HG02970 (cell line): ENCODE measurements around the gene FITM1.
"Not testable (repeated sequence)": the region's sequence is repeated elsewhere in the genome, so short reads cannot be mapped to it uniquely, and the experiment has no call there.

Experiments
- ATAC-seq: cut with Tn5 transposase; IDR thresholded peaks from one replicate; pipeline ENCODE4 v1.9.1; 2021; ENCODE audit warnings: mild to moderate bottlenecking, moderate library complexity, moderate number of reproducible peaks; ENCODE audit not compliant: unreplicated experiment, low FRiP score

The FITM1 gene

DNA sequence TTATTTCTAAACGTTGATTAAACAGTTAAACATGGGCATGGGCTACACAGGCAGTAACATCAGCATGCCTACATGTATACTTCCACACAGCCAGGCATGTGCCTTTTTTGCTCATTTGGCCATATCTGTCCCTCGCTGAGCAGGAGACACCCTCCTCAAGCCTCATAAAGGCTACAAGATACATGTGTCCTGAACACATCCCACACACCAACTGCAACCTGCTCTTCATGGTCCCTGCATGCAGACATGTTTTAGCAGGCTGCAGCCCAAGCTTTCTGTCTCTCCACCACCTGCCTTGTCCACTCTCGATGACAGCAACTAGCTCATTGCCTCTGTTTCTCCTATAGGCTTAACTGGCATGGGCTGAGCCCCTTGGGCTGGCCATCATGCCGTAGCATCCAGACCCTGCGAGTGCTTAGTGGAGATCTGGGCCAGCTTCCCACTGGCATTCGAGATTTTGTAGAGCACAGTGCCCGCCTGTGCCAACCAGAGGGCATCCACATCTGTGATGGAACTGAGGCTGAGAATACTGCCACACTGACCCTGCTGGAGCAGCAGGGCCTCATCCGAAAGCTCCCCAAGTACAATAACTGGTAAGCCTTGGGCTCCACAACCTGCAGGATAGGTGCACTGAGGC, 33.8 kb upstream of the FITM1 start:
- ATAC-seq, result no peak

- ATAC-seq, result no peak
These were observed 32.1 kb upstream of the FITM1 start for GRCh38 chr14:24098229-24098926.

DNA sequence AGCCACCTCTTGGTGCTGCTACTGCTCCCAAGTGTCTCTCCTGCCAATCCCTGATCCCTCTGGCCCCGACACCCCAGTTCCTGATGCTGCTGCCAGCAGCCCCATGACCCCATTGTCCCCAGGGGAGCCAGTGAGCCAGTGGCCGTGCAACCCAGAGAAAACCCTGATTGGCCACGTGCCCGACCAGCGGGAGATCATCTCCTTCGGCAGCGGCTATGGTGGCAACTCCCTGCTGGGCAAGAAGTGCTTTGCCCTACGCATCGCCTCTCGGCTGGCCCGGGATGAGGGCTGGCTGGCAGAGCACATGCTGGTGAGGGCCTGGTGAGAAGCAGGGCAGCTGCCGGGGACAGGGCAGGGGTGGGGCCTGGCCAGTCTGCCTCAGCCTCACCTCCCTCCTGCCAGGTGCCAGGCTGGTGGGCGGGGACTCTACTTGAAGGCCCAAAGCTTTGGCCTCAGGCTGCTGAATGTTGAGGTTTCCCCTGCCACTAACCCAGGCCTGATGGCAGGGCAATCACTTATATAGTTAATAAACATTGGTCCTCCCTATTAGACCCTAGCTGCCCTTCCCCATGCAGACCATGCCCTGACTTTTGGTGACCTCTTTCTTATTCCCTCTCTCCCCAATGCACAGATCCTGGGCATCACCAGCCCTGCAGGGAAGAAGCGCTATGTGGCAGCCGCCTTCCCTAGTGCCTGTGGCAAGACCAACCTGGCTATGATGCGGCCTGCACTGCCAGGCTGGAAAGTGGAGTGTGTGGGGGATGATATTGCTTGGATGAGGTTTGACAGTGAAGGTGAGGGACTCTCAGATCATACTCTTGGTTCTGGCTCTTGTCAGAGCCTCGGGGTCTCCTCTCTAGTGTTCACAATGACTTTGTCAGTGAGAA, 31.3 kb upstream of the FITM1 start:
- ATAC-seq, result no peak

DNA sequence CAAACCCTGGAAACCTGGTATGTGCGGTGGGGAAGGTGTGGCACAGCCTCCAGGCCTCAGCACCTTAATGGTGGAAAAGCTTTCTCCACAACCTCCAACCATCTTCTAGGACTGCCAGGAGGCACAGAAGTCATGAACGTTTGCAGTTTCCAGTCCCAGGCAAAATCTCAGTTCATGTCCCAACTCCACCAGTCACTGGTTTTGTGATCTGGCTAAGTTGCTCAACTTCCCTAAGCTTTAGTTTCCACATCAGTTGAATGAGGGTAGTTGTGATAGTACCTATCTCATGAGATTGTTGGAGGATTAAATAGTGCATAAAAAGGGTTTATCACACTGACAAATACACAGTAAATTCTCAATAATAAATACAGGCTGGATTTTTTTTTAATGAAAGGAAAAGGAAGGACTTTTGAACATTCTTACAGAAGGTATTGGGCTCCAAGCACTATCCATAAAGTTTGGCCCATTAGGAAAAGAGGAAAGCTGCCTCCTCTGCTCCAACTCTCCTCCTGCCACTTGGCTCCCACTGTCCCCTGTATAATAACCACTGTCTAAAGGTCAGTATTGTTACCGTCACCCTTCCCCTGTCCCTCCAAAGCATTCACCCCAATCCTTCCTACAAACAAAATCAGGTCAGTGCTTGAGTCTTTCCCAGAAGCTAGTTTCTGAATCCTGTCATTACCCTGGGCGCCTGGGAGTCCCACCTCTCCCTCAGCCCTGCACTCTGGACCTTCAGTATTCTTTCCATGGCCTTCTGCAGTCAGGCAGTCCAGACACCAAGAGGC, 30.1 kb upstream of the FITM1 start:
- ATAC-seq, result no peak

DNA sequence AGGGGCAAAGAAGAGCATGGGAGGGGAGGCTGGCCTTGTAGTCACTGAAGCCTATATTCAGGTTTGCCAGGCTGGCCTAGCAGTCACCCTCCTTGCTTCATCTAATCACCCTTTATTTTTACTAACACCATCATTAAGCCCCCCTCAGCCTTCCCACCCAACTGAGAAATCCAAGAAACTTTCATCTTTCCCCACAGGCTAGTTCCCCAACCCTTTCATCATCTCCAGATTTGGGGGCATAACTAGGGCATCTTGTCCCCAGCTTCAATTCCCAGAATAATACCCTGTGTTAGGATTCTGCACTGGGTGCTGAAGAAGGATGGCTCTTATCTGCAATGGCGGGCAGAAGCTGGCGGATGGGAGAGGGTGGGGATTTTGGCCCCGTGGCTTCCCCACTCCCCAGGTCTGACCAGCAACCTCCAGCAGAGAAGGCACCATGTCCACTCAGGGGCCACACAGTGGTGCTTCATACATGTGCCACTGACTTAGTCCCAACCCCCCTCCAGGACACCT, 29.4 kb upstream of the FITM1 start:
- ATAC-seq, result no peak

DNA sequence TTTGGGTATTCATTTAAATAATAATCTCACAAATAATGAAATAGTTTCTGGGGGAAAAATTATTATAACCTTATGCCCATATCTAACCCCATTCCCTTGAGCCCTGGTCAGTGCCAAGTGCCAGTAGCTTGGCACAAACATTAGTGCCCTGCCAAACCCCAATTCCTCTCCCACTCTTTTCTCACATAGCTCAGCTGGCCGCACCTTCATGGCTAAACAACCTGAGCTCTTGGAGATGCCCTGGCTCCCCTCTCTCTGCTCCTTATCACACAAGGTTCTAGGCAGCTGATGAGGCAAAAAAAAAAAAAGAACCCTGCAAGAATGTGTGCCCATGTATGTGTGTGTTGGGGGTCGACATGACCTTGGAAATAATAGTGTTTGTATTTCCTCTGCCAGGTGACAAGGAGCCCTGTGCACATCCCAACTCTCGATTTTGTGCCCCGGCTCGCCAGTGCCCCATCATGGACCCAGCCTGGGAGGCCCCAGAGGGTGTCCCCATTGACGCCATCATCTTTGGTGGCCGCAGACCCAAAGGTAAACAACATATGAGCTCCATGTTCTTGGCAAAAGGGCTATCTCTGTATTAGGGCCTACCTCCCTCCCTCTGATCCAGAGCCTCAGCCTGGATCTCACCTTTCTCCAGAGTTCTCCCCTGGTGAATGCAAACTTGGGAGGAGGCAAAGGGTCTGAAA, 28.0 kb upstream of the FITM1 start:
- ATAC-seq, result no peak

DNA sequence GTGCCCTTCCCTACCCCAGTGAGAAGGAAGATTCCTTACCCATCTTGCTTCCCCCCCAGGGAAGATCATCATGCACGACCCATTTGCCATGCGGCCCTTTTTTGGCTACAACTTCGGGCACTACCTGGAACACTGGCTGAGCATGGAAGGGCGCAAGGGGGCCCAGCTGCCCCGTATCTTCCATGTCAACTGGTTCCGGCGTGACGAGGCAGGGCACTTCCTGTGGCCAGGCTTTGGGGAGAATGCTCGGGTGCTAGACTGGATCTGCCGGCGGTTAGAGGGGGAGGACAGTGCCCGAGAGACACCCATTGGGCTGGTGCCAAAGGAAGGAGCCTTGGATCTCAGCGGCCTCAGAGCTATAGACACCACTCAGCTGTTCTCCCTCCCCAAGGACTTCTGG, 27.0 kb upstream of the FITM1 start:
- no peak for ATAC-seq

- not testable (repeated sequence) for ATAC-seq
These were observed 24.7 kb upstream of the FITM1 start for GRCh38 chr14:24105609-24106239.

DNA sequence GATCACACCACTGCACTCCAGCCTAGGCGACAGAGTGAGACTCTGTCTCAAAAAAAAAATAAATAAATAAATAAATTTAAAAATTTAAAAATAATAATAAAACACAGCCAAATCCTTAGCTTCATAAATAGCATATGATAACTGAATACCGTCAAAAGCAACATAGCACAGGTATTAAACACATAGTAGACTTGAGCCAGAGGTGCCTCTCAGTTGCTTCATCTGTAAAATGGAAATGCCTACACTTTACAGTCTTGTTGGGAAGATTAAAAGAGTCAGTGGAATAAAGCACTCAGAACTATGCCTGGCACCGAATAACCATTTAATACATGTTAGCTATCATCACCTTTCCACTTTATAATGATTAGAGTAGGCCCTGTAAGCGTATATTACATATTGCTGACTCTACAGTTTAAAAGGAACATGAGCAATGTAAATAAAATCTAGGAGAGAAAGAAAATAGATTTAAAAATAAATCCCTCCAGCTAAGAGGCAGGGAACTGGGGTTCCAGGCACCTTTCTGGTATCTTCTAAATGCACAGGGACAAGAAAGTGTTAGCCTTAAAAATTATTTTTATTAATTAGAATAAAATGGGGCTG, 23.7 kb upstream of the FITM1 start:
- no peak for ATAC-seq

DNA sequence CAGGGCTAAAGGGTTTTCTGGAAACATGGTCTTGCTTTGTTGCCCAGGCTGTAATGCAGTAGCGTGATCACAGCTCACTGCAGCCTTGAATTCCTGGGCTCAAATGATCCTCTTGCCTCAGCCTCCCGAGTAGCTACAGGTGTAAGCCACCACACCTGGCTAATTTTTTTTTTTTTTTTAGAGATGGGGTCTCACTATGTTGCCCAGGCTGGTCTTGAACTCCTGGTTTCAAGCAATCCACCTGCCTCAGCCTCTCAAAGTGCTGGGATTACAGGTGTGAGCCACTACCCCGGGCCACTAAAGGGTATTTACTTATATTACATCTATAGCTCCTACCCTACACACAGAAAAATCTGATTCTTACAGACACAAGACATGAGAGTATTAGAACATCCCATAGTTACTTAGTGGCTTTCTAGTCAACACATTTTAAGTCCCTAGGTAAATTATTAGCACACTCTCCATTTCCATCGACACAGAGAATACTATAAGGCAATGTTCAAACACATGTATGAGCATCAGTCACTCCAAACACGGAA, 22.1 kb upstream of the FITM1 start:
- no peak for ATAC-seq

- no peak for ATAC-seq
These were observed 20.4 kb upstream of the FITM1 start for GRCh38 chr14:24110060-24110459.

- ATAC-seq, result no peak
These were observed 19.9 kb upstream of the FITM1 start for GRCh38 chr14:24110523-24110922.

DNA sequence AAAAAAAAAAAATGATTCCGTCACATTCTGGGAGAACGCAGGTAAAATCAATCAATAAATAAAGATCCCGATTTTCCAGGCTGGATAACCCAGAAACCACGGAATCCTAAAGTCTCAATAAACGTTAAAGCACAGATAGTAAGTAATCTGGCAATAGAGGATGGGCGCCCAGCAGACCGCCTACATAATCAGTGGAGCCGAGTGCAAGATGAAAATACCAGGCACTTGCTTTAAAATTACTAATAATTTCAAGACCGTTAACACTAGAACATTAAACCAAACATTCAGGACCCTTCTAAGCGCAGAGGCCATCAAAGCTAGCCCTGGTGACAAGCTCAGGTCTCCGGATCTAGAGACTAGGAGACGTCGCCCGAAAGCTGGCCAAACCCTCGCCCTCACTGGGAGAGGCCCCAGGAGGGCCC, 17.1 kb upstream of the FITM1 start:
- ATAC-seq, result no peak

GRCh38 chr14:24113801-24114531, 16.5 kb upstream of the FITM1 start:
- ATAC-seq, result peak; percentile 39

GRCh38 chr14:24114532-24115421, 15.7 kb upstream of the FITM1 start, which contains the start of the genes DCAF11 and NRL:
TSS of gene DCAF11 (plus strand) at chr14:24114777. CDS start at chr14:24115595, 818 bp downstream.
TSS of gene NRL (minus strand) at chr14:24114949. CDS start at chr14:24082848, 32,101 bp downstream.
- ATAC-seq, result peak; percentile 82

GRCh38 chr14:24115422-24116127, 14.9 kb upstream of the FITM1 start:
- no peak for ATAC-seq
